K562 (cell line): ENCODE results near the gene TOMM6. TPM values are rescaled to one million over a fixed set of nuclear protein-coding genes. Genes with fewer than 3 reads are reported as not detected.

Experiments used
- ARNT ChIP-seq, 2 experiments: fragments of 450-650 bp; IDR thresholded peaks; 2 replicates each; pipeline ENCODE4 v1.6.1; 2016; ENCODE audit warnings: mild to moderate bottlenecking in 1 of 2
- BCL6 ChIP-seq: fragments of 250-450 bp; sonication (Bioruptor Pico); IDR thresholded peaks from 2 replicates; pipeline ENCODE4 v1.4.0; 2020
- BDP1 ChIP-seq: IDR thresholded peaks from 3 replicates; pipeline ENCODE4 v1.6.1; 2011; ENCODE audit not compliant: insufficient read length, insufficient read depth
- ERF ChIP-seq: fragments of 450-650 bp; formaldehyde crosslinking; IDR thresholded peaks from 2 replicates; pipeline ENCODE4 v1.4.0; 2020; ENCODE audit warnings: mild to moderate bottlenecking, mixed read lengths
- ETV5 ChIP-seq: sonication (generic); formaldehyde crosslinking; IDR thresholded peaks from 2 replicates; pipeline ENCODE4 v1.4.0; 2020; ENCODE audit warnings: low read depth, mild to moderate bottlenecking, missing genetic modification reagents
- HIVEP1 ChIP-seq: fragments of 250-450 bp; sonication (Bioruptor Pico); IDR thresholded peaks from 2 replicates; pipeline ENCODE4 v1.4.0; 2020; ENCODE audit warnings: mild to moderate bottlenecking
- MXI1 ChIP-seq: IDR thresholded peaks from 2 replicates; pipeline ENCODE4 v1.6.1; 2011; ENCODE audit warnings: low read depth, mild to moderate bottlenecking, improper control_type of control experiment, low read length
- NCOR1 ChIP-seq: fragments of 450-650 bp; IDR thresholded peaks from 2 replicates; pipeline ENCODE4 v1.6.1; 2016; ENCODE audit warnings: mild to moderate bottlenecking, moderate library complexity
- NFYB ChIP-seq: IDR thresholded peaks from 2 replicates; pipeline ENCODE4 v1.6.1; 2011; ENCODE audit warnings: mild to moderate bottlenecking, moderate library complexity; ENCODE audit not compliant: insufficient read length; ENCODE audit errors: extremely low read depth
- POLR3A ChIP-seq: IDR thresholded peaks from 2 replicates; pipeline ENCODE4 v1.6.1; 2011; ENCODE audit warnings: borderline replicate concordance, mild to moderate bottlenecking, moderate library complexity; ENCODE audit not compliant: insufficient read length, insufficient read depth; ENCODE audit errors: extremely low read depth
- RBM22 ChIP-seq: fragments of 200-400 bp; formaldehyde crosslinking; IDR thresholded peaks from 2 replicates; pipeline ENCODE4 v1.6.1; 2018; ENCODE audit warnings: low read length, low read depth; ENCODE audit not compliant: poor library complexity, severe bottlenecking
- SMC3 ChIP-seq: conservative IDR thresholded peaks from 2 replicates; pipeline ENCODE4 v1.6.1; 2011; ENCODE audit warnings: low read depth, low read length, improper control_type of control experiment; ENCODE audit not compliant: insufficient read depth
- ZNF134 ChIP-seq: fragments of 250-450 bp; sonication (Bioruptor Pico); conservative IDR thresholded peaks from 2 replicates; pipeline ENCODE4 v1.4.0; 2020
- polyA plus RNA-seq, 8 experiments: library from polyadenylated mRNA; depleted of rRNA in 4 of 8; stranded (reverse) in 5 of 8; unstranded in 3 of 8; fragments of >200 nt; fragmentation: Nextera tagmentation in 2 of 8; fragmentation: Illumina TruSeq in 1 of 8; extraction: Ambion mirVana in 2 of 8; extraction: Trizol in 1 of 8; gene quantifications; 2 replicates each; pipeline versions ENCODE4 v1.2.1 to v1.2.3, GENCODE V29; 2011 to 2014; ENCODE audit warnings: inconsistent platforms in 1 of 8, missing spikeins in 1 of 8
- total RNA-seq, 7 experiments: library from RNA; depleted of rRNA in 6 of 7; stranded (reverse); fragments of >200 nt in 6 of 7; fragmentation: Illumina TruSeq in 2 of 7; extraction: Trizol in 2 of 7; gene quantifications; 2 replicates each; pipeline versions ENCODE4 v1.2.1 to v1.2.3, GENCODE V29; 2011 to 2021; ENCODE audit warnings: low replicate concordance in 1 of 7
- TF ChIP-seq, protein P1 (sequence below): fragments of 200-800 bp; sonication (Bioruptor generic); IDR thresholded peaks from 2 replicates; pipeline ENCODE4 v1.6.1; 2016; ENCODE audit warnings: missing genetic modification characterization, missing compliant biosample characterization
- TF ChIP-seq, protein P2 (sequence below): IDR thresholded peaks from 2 replicates; pipeline ENCODE4 v1.6.1; 2011; ENCODE audit not compliant: insufficient read length; ENCODE audit errors: extremely low read depth
- TF ChIP-seq, protein P3 (sequence below): sonication (generic); formaldehyde crosslinking; IDR thresholded peaks from 2 replicates; pipeline ENCODE4 v1.8.0; 2023; ENCODE audit warnings: mild to moderate bottlenecking, missing genetic modification reagents
- TF ChIP-seq, protein P4 (sequence below): sonication (generic); formaldehyde crosslinking; IDR thresholded peaks from 2 replicates; pipeline ENCODE4 v1.8.1; 2023; ENCODE audit warnings: mild to moderate bottlenecking, missing genetic modification reagents
- TF ChIP-seq, protein P5 (sequence below): sonication (generic); formaldehyde crosslinking; IDR thresholded peaks from 2 replicates; pipeline ENCODE4 v1.8.1; 2022; ENCODE audit warnings: missing genetic modification reagents

Gene TOMM6
- total and polyA plus RNA-seq, 9 of the 15 experiments (the other 6 are each of a cell fraction or from before 2014, with no cell fraction given): 380 to 2,097 (median 1,065) TPM

DNA sequence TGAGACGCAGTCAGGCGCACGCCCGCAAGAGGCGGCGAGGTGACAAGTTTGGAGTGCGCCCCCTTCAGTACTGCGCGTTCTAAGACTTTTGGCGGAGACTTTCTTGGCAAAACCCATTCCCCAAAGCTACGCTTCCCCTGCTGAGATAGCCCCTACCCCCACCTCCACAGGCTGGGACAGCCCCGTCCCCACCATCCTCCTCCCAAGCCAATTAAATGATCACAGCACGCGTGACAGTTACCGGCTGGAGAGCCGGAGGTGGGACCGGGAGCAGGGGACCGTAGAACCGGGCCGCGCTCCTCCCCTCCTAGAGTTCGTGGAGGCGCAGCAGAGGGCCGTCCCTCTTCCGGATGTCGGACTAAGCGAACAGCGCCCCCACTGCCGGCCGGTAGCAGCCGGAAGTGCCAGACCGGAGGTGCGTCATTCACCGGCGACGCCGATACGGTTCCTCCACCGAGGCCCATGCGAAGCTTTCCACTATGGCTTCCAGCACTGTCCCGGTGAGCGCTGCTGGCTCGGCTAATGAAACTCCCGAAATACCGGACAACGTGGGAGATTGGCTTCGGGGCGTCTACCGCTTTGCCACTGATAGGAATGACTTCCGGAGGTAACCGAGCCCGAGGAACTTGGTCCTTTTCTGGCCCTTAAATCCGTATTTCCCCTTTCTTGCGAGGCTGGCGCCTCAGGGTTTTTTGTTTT lies at the start of gene TOMM6 (continued):
- TF ChIP-seq, protein P1, sequence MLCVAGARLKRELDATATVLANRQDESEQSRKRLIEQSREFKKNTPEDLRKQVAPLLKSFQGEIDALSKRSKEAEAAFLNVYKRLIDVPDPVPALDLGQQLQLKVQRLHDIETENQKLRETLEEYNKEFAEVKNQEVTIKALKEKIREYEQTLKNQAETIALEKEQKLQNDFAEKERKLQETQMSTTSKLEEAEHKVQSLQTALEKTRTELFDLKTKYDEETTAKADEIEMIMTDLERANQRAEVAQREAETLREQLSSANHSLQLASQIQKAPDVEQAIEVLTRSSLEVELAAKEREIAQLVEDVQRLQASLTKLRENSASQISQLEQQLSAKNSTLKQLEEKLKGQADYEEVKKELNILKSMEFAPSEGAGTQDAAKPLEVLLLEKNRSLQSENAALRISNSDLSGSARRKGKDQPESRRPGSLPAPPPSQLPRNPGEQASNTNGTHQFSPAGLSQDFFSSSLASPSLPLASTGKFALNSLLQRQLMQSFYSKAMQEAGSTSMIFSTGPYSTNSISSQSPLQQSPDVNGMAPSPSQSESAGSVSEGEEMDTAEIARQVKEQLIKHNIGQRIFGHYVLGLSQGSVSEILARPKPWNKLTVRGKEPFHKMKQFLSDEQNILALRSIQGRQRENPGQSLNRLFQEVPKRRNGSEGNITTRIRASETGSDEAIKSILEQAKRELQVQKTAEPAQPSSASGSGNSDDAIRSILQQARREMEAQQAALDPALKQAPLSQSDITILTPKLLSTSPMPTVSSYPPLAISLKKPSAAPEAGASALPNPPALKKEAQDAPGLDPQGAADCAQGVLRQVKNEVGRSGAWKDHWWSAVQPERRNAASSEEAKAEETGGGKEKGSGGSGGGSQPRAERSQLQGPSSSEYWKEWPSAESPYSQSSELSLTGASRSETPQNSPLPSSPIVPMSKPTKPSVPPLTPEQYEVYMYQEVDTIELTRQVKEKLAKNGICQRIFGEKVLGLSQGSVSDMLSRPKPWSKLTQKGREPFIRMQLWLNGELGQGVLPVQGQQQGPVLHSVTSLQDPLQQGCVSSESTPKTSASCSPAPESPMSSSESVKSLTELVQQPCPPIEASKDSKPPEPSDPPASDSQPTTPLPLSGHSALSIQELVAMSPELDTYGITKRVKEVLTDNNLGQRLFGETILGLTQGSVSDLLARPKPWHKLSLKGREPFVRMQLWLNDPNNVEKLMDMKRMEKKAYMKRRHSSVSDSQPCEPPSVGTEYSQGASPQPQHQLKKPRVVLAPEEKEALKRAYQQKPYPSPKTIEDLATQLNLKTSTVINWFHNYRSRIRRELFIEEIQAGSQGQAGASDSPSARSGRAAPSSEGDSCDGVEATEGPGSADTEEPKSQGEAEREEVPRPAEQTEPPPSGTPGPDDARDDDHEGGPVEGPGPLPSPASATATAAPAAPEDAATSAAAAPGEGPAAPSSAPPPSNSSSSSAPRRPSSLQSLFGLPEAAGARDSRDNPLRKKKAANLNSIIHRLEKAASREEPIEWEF: no peak
- TF ChIP-seq, protein P2, sequence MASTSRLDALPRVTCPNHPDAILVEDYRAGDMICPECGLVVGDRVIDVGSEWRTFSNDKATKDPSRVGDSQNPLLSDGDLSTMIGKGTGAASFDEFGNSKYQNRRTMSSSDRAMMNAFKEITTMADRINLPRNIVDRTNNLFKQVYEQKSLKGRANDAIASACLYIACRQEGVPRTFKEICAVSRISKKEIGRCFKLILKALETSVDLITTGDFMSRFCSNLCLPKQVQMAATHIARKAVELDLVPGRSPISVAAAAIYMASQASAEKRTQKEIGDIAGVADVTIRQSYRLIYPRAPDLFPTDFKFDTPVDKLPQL: peak; percentile 25
- peak; percentile 99 for TF ChIP-seq ETV5 (CRISPR knock-in tag)
- TF ChIP-seq BCL6 (CRISPR knock-in tag): no peak
- peak; percentile 50 to 75; a peak in 2 of 4 replicates for TF ChIP-seq ARNT (IDR thresholded peaks at IDR 0.05)
- TF ChIP-seq NFYB: no peak
- TF ChIP-seq ZNF134 (CRISPR knock-in tag): 0 out of 2 replicates have a peak, but pooled peaks have one; percentile 16
- no peak; the same call in 1 of the 2 replicates for TF ChIP-seq MXI1
- peak; percentile 85 for TF ChIP-seq RBM22
- no peak for TF ChIP-seq HIVEP1 (CRISPR knock-in tag)
- TF ChIP-seq SMC3: peak; percentile 41; the same call in 1 of the 2 replicates
- peak; percentile 76; the same call in 1 of the 2 replicates for TF ChIP-seq ERF (CRISPR knock-in tag)
- TF ChIP-seq POLR3A: no peak
- TF ChIP-seq BDP1: no peak
- TF ChIP-seq NCOR1: peak; percentile 43
- TF ChIP-seq, protein P3, sequence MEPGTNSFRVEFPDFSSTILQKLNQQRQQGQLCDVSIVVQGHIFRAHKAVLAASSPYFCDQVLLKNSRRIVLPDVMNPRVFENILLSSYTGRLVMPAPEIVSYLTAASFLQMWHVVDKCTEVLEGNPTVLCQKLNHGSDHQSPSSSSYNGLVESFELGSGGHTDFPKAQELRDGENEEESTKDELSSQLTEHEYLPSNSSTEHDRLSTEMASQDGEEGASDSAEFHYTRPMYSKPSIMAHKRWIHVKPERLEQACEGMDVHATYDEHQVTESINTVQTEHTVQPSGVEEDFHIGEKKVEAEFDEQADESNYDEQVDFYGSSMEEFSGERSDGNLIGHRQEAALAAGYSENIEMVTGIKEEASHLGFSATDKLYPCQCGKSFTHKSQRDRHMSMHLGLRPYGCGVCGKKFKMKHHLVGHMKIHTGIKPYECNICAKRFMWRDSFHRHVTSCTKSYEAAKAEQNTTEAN: no peak
- TF ChIP-seq, protein P4, sequence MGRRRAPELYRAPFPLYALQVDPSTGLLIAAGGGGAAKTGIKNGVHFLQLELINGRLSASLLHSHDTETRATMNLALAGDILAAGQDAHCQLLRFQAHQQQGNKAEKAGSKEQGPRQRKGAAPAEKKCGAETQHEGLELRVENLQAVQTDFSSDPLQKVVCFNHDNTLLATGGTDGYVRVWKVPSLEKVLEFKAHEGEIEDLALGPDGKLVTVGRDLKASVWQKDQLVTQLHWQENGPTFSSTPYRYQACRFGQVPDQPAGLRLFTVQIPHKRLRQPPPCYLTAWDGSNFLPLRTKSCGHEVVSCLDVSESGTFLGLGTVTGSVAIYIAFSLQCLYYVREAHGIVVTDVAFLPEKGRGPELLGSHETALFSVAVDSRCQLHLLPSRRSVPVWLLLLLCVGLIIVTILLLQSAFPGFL (CRISPR knock-in tag): no peak
- TF ChIP-seq, protein P5, sequence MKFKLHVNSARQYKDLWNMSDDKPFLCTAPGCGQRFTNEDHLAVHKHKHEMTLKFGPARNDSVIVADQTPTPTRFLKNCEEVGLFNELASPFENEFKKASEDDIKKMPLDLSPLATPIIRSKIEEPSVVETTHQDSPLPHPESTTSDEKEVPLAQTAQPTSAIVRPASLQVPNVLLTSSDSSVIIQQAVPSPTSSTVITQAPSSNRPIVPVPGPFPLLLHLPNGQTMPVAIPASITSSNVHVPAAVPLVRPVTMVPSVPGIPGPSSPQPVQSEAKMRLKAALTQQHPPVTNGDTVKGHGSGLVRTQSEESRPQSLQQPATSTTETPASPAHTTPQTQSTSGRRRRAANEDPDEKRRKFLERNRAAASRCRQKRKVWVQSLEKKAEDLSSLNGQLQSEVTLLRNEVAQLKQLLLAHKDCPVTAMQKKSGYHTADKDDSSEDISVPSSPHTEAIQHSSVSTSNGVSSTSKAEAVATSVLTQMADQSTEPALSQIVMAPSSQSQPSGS: no peak
